Activated CD4-positive, alpha-beta T cell treated with anti-CD3 and anti-CD28 coated beads for 36 hours (primary cell): ENCODE data around the gene CHD6. TPM values are rescaled to one million over a fixed set of nuclear protein-coding genes. Genes with fewer than 3 reads are reported as not detected.

Source experiments
- ATAC-seq: fragments of 200-7000 bp; cut with Tn5 transposase; one replicate; pipeline ENCODE4 v1.10.0; 2021; ENCODE audit warnings: mild to moderate bottlenecking, moderate library complexity
- CTCF ChIA-PET: fragments of 350-600 bp; sonication (Branson Sonifier 250); formaldehyde crosslinking; loops from one replicate; lab custom pipeline; 2021; ENCODE audit warnings: antibody characterized with exemption; lab: Charles Lee
- POLR2A ChIA-PET: fragments of 350-600 bp; sonication (Branson Sonifier 250); formaldehyde crosslinking; loops from one replicate; lab custom pipeline; 2021; ENCODE audit warnings: antibody characterized with exemption, inconsistent platforms; lab: Charles Lee
- DNase-seq: peaks from one replicate; pipeline ENCODE4 v3.0.0-alpha.2; 2020
- H3K27ac Mint-ChIP-seq: one replicate; pipeline ENCODE4 v1.8.0; 2021; ENCODE audit warnings: mixed read lengths
- H3K27me3 Mint-ChIP-seq: one replicate; pipeline ENCODE4 v1.8.0; 2021; ENCODE audit warnings: mixed read lengths
- H3K36me3 Mint-ChIP-seq: one replicate; pipeline ENCODE4 v1.8.0; 2021; ENCODE audit warnings: low read depth, mixed read lengths
- H3K4me1 Mint-ChIP-seq: one replicate; pipeline ENCODE4 v1.8.0; 2021; ENCODE audit warnings: mixed read lengths
- H3K4me3 Mint-ChIP-seq: one replicate; pipeline ENCODE4 v1.8.0; 2021; ENCODE audit warnings: mild to moderate bottlenecking, moderate library complexity, mixed read lengths
- H3K9me3 Mint-ChIP-seq: one replicate; pipeline ENCODE4 v1.8.0; 2021; ENCODE audit warnings: low read depth, mixed read lengths
- intact Hi-C, 2 experiments: fragments of 100-400 bp; cut with DNase I in 1 of 2; cut with micrococcal nuclease in 1 of 2; formaldehyde crosslinking; loops; one replicate each; pipeline versions ENCODE4 v1.14.2 to v1.15.1; 2022 to 2024; cut with DNase I, micrococcal nuclease
- total RNA-seq, 2 experiments: library from RNA; stranded (reverse); gene quantifications; one replicate each; pipeline ENCODE4 v1.2.3, GENCODE V29; 2021

The CHD6 gene
- total RNA-seq, 2 experiments from 2014 or later = 30.2 to 34.0 TPM

GRCh38 chr20:41355598-41356203 is 262.5 kb downstream of the CHD6 start:
- ATAC-seq (no peak), DNase-seq (no peak)
- Mint-ChIP-seq H3K4me1 (no peaks in the 10 kb centered on the region), H3K4me3 (no peak overlapping the region), H3K36me3 (no peaks in the 10 kb centered on the region), H3K27me3 (no peaks in the 10 kb centered on the region), H3K27ac (no peak overlapping the region), H3K9me3 (no peaks in the 10 kb centered on the region)
- ChIA-PET CTCF (interaction anchor here (0.6 to 0.7 kb wide), 2 partner anchors 63 to 239 kb away, joined by 3 read pairs; no protein-coding TSS in a partner anchor), POLR2A (interaction anchor here (0.6 kb wide), 1 partner anchor 1897 kb away, joined by 3 read pairs; no protein-coding TSS in a partner anchor)
- intact Hi-C loops = no loop called here

GRCh38 chr20:41355192-41355591 is 263.0 kb downstream of the CHD6 start:
- Mint-ChIP-seq H3K27me3 (no peaks in the 10 kb centered on the region), H3K4me3 (no peak overlapping the region), H3K27ac (no peak overlapping the region), H3K9me3 (no peaks in the 10 kb centered on the region), H3K4me1 (no peaks in the 10 kb centered on the region), H3K36me3 (no peaks in the 10 kb centered on the region)
- ChIA-PET POLR2A (interaction anchor here (0.6 kb wide), 1 partner anchor 1897 kb away, joined by 3 read pairs; no protein-coding TSS in a partner anchor), CTCF (no interaction called here)
- no peak for DNase-seq
- ATAC-seq = no peak
- intact Hi-C loops = no loop called here

- Mint-ChIP-seq H3K27me3 (no peaks in the 10 kb centered on the region), H3K4me3 (no peak overlapping the region), H3K4me1 (no peaks in the 10 kb centered on the region), H3K9me3 (no peaks in the 10 kb centered on the region), H3K36me3 (no peaks in the 10 kb centered on the region), H3K27ac (no peak overlapping the region)
- intact Hi-C loops = no loop called here
- DNase-seq (no peak), ATAC-seq (no peak)
- POLR2A ChIA-PET = no interaction called here
- CTCF ChIA-PET = interaction anchor here (0.6 kb wide), 1 partner anchor 64 kb away, joined by 3 read pairs; no protein-coding TSS in a partner anchor
Measured at GRCh38 chr20:41353530-41353929, 264.6 kb downstream of the CHD6 start.

GRCh38 chr20:41352666-41353065 is 265.5 kb downstream of the CHD6 start:
- intact Hi-C loops = no loop called here
- Mint-ChIP-seq H3K27ac (no peak overlapping the region), H3K9me3 (no peaks in the 10 kb centered on the region), H3K4me3 (no peak overlapping the region), H3K36me3 (no peaks in the 10 kb centered on the region), H3K27me3 (no peaks in the 10 kb centered on the region), H3K4me1 (no peaks in the 10 kb centered on the region)
- DNase-seq (no peak), ATAC-seq (no peak)
- CTCF ChIA-PET = no interaction called here
- POLR2A ChIA-PET = no interaction called here

GRCh38 chr20:41352106-41352505 is 266.1 kb downstream of the CHD6 start:
- Mint-ChIP-seq H3K9me3 (no peaks in the 10 kb centered on the region), H3K27ac (no peak overlapping the region), H3K27me3 (no peaks in the 10 kb centered on the region), H3K4me3 (no peak overlapping the region), H3K4me1 (no peaks in the 10 kb centered on the region), H3K36me3 (no peaks in the 10 kb centered on the region)
- ChIA-PET POLR2A (no interaction called here), CTCF (no interaction called here)
- no peak for DNase-seq
- ATAC-seq = no peak
- intact Hi-C loops = no loop called here
